Measurements from ENCODE around the gene LY9. TPM values are rescaled to one million over a fixed set of nuclear protein-coding genes. Genes with fewer than 3 reads are reported as not detected.

Gene LY9
- total and polyA plus RNA-seq, 9 of the 15 experiments (the other 6 are each of a cell fraction or from before 2014, with no cell fraction given): not detected

DNA sequence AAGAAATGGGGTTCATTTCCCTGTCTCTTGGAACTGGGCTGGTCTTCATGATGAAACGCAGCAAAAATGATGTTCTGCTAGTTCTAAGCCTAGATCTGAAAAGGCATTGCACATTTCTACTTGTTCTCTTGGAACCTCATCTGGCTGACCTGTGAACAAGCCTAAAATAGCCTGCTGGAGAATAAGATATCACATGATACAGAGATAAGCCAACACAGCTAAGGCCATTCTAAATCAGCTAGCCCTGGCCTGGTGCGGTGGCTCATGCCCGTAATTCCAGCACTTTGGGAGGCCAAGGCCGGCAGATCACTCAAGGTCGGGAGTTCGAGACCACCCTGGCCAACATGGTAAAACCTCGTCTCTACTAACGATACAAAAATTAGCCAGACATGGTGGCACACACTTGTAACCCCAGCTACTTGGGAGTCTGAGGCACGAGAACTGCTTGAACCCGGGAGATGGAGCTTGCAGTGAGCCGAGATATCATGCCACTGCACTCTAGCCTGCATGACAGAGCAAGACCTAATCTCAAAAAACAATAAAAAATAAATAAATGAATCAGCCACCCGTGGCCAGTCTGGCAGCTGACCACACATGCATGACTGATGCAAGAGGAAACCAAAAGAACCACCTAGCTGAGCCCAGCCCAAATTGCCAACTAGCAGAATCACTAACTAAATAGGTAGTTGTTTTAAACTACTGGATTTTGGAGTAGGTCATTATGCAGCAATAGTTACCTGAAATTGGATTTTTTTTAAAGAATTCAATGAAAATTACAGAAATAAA lies 48.7 kb downstream of the LY9 start (continued):
- peak; percentile 29; the same call in 1 of the 2 replicates for TF ChIP-seq JUND (IDR thresholded peaks at IDR 0.05; ENCODE audit: borderline replicate concordance, low read depth, low read length)
- TF ChIP-seq JUND (tag; IDR thresholded peaks at IDR 0.05; ENCODE audit: borderline replicate concordance, low read depth, low read length): no peak
- TF ChIP-seq TEAD4 (IDR thresholded peaks at IDR 0.05; ENCODE audit: low read length): peak; percentile 39; the same call in 1 of the 2 replicates
- TF ChIP-seq TEAD4 (CRISPR knock-in tag; IDR thresholded peaks at IDR 0.05; ENCODE audit: borderline replicate concordance): no peak
- TF ChIP-seq, protein P1, sequence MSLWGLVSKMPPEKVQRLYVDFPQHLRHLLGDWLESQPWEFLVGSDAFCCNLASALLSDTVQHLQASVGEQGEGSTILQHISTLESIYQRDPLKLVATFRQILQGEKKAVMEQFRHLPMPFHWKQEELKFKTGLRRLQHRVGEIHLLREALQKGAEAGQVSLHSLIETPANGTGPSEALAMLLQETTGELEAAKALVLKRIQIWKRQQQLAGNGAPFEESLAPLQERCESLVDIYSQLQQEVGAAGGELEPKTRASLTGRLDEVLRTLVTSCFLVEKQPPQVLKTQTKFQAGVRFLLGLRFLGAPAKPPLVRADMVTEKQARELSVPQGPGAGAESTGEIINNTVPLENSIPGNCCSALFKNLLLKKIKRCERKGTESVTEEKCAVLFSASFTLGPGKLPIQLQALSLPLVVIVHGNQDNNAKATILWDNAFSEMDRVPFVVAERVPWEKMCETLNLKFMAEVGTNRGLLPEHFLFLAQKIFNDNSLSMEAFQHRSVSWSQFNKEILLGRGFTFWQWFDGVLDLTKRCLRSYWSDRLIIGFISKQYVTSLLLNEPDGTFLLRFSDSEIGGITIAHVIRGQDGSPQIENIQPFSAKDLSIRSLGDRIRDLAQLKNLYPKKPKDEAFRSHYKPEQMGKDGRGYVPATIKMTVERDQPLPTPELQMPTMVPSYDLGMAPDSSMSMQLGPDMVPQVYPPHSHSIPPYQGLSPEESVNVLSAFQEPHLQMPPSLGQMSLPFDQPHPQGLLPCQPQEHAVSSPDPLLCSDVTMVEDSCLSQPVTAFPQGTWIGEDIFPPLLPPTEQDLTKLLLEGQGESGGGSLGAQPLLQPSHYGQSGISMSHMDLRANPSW (CRISPR knock-in tag; IDR thresholded peaks at IDR 0.05): no peak
- no peak for TF ChIP-seq ZNF77 (CRISPR knock-in tag; IDR thresholded peaks at IDR 0.05)
- no peak for TF ChIP-seq HNRNPUL1 (IDR thresholded peaks at IDR 0.05; ENCODE audit: low read length)
- TF ChIP-seq, protein P2, sequence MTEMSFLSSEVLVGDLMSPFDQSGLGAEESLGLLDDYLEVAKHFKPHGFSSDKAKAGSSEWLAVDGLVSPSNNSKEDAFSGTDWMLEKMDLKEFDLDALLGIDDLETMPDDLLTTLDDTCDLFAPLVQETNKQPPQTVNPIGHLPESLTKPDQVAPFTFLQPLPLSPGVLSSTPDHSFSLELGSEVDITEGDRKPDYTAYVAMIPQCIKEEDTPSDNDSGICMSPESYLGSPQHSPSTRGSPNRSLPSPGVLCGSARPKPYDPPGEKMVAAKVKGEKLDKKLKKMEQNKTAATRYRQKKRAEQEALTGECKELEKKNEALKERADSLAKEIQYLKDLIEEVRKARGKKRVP (CRISPR knock-in tag; IDR thresholded peaks at IDR 0.05): peak; percentile 84
- TF ChIP-seq, protein P3, sequence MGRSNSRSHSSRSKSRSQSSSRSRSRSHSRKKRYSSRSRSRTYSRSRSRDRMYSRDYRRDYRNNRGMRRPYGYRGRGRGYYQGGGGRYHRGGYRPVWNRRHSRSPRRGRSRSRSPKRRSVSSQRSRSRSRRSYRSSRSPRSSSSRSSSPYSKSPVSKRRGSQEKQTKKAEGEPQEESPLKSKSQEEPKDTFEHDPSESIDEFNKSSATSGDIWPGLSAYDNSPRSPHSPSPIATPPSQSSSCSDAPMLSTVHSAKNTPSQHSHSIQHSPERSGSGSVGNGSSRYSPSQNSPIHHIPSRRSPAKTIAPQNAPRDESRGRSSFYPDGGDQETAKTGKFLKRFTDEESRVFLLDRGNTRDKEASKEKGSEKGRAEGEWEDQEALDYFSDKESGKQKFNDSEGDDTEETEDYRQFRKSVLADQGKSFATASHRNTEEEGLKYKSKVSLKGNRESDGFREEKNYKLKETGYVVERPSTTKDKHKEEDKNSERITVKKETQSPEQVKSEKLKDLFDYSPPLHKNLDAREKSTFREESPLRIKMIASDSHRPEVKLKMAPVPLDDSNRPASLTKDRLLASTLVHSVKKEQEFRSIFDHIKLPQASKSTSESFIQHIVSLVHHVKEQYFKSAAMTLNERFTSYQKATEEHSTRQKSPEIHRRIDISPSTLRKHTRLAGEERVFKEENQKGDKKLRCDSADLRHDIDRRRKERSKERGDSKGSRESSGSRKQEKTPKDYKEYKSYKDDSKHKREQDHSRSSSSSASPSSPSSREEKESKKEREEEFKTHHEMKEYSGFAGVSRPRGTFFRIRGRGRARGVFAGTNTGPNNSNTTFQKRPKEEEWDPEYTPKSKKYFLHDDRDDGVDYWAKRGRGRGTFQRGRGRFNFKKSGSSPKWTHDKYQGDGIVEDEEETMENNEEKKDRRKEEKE (IDR thresholded peaks at IDR 0.05; ENCODE audit: borderline replicate concordance in 1 of 2, control insufficient read depth in 1 of 2, low read depth in 2 of 2, low read length in 1 of 2): no peak
- TF ChIP-seq ZNF263 (CRISPR knock-in tag; IDR thresholded peaks at IDR 0.05; ENCODE audit: borderline replicate concordance): no peak
- TF ChIP-seq TBP (optimal IDR thresholded peaks at IDR 0.05; ENCODE audit: low read depth, low read length): no peak
- TF ChIP-seq EGR1 (conservative IDR thresholded peaks at IDR 0.05): no peak
- no peak for TF ChIP-seq ZC3H4 (CRISPR knock-in tag; IDR thresholded peaks at IDR 0.05; ENCODE audit: borderline replicate concordance)
- TF ChIP-seq ELF1 (tag; IDR thresholded peaks at IDR 0.05): peak; percentile 16; the same call in 1 of the 2 replicates
- no peak for TF ChIP-seq FOXA3 (CRISPR knock-in tag; conservative IDR thresholded peaks at IDR 0.05 in 1 of 2, IDR thresholded peaks at IDR 0.05 in 1 of 2)
- TF ChIP-seq ADNP (tag; IDR thresholded peaks at IDR 0.05): peak; percentile 68
- no peak for TF ChIP-seq MAZ (CRISPR knock-in tag; conservative IDR thresholded peaks at IDR 0.05 in 1 of 2, IDR thresholded peaks at IDR 0.05 in 1 of 2)
- TF ChIP-seq, protein P4, sequence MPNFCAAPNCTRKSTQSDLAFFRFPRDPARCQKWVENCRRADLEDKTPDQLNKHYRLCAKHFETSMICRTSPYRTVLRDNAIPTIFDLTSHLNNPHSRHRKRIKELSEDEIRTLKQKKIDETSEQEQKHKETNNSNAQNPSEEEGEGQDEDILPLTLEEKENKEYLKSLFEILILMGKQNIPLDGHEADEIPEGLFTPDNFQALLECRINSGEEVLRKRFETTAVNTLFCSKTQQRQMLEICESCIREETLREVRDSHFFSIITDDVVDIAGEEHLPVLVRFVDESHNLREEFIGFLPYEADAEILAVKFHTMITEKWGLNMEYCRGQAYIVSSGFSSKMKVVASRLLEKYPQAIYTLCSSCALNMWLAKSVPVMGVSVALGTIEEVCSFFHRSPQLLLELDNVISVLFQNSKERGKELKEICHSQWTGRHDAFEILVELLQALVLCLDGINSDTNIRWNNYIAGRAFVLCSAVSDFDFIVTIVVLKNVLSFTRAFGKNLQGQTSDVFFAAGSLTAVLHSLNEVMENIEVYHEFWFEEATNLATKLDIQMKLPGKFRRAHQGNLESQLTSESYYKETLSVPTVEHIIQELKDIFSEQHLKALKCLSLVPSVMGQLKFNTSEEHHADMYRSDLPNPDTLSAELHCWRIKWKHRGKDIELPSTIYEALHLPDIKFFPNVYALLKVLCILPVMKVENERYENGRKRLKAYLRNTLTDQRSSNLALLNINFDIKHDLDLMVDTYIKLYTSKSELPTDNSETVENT (CRISPR knock-in tag; IDR thresholded peaks at IDR 0.05): no peak

All from K562 (cell line).